Panc1 (cell line): Measurements from ENCODE around the gene TUFT1. TPM values are rescaled to one million over a fixed set of nuclear protein-coding genes. Genes with fewer than 3 reads are reported as not detected.
A peak's percentile ranks its signal among the peaks of the same experiment; 100 is the strongest.

ENCODE experiments used
- ATAC-seq: fragments of 200-7000 bp; cut with Tn5 transposase; 2 replicates; pipeline ENCODE4 v1.9.1; 2020; ENCODE audit warnings: mild to moderate bottlenecking, moderate library complexity
- BruUV-seq: library from RNA; stranded (reverse); fragments of 400-500 nt; replicated peaks from 2 replicates; lab custom pipeline; 2021; lab: Mats Ljungman, UMichigan
- CTCF ChIA-PET: fragments of 300-600 bp; sonication (Branson Sonifier 250); formaldehyde crosslinking; loops from one replicate; lab custom pipeline; 2022; ENCODE audit warnings: antibody characterized with exemption; lab: Charles Lee
- POLR2A ChIA-PET: fragments of 300-600 bp; sonication (Branson Sonifier 250); formaldehyde crosslinking; loops from one replicate; lab custom pipeline; 2022; ENCODE audit warnings: antibody characterized with exemption; lab: Charles Lee
- DNase-seq: peaks from one replicate; pipeline ENCODE4 v3.0.0-alpha.2; 2010; ENCODE audit warnings: low read depth, low spot score
- H3K27ac ChIP-seq: 2 replicates; pipeline ENCODE4 v1.5.1; 2011; ENCODE audit warnings: mild to moderate bottlenecking, low read length, inconsistent platforms
- H3K27me3 ChIP-seq: fragments of 200-500 bp; sonication (Bioruptor generic); 2 replicates; pipeline ENCODE4 v1.6.0; 2014; ENCODE audit warnings: low read length, inconsistent platforms; ENCODE audit not compliant: control insufficient read depth, insufficient read depth
- H3K36me3 ChIP-seq: fragments of 200-500 bp; sonication (Bioruptor generic); 2 replicates; pipeline ENCODE4 v1.5.1; 2014; ENCODE audit warnings: inconsistent platforms, mild to moderate bottlenecking, low read length, moderate library complexity; ENCODE audit not compliant: control insufficient read depth, insufficient read depth
- H3K4me1 ChIP-seq: 2 replicates; pipeline ENCODE4 v1.5.1; 2011; ENCODE audit warnings: inconsistent platforms, mild to moderate bottlenecking, low read length, moderate library complexity; ENCODE audit not compliant: control insufficient read depth, insufficient read depth
- H3K4me3 ChIP-seq, 2 experiments: 2 replicates each; pipeline ENCODE4 v1.5.1; 2011 to 2012; ENCODE audit warnings: low read depth in 2 of 2, low read length in 2 of 2, mild to moderate bottlenecking in 2 of 2, inconsistent platforms in 1 of 2, moderate library complexity in 1 of 2
- H3K9me3 ChIP-seq: fragments of 200-500 bp; sonication (Bioruptor generic); 2 replicates; pipeline ENCODE4 v1.5.1; 2014; ENCODE audit warnings: low read depth, mild to moderate bottlenecking, inconsistent platforms, low read length, moderate library complexity; ENCODE audit not compliant: control insufficient read depth, insufficient read depth
- CTCF ChIP-seq: fragments of 450-650 bp; IDR thresholded peaks from 2 replicates; pipeline ENCODE4 v1.5.1; 2017; ENCODE audit warnings: mild to moderate bottlenecking
- POLR2AphosphoS5 ChIP-seq: IDR thresholded peaks from 2 replicates; pipeline ENCODE4 v1.6.1; 2012; ENCODE audit warnings: mild to moderate bottlenecking, low read depth, low read length, moderate library complexity
- SIN3A ChIP-seq: IDR thresholded peaks from 2 replicates; pipeline ENCODE4 v1.6.1; 2012; ENCODE audit warnings: low read depth, mild to moderate bottlenecking, low read length, moderate library complexity, borderline replicate concordance; ENCODE audit not compliant: insufficient read depth
- TCF7L2 ChIP-seq: IDR thresholded peaks from 2 replicates; pipeline ENCODE4 v1.6.1; 2011; ENCODE audit warnings: mild to moderate bottlenecking, low read depth, low read length, inconsistent platforms
- in situ Hi-C: cut with HindIII; loops from 2 replicates; pipeline ENCODE4 v1.10.0; 2016; ENCODE audit warnings: low sequenced_read_pairs, low pct_unique_long_range_greater_than_20kb
- intact Hi-C: fragments of 100-400 bp; cut with micrococcal nuclease; formaldehyde crosslinking; loops from one replicate; pipeline ENCODE4 v1.10.0; 2022; ENCODE audit not compliant: unreplicated experiment
- total RNA-seq: library from RNA; stranded (reverse); gene quantifications from one replicate; pipeline ENCODE4 v1.2.1, GENCODE V29; 2021; ENCODE audit not compliant: unreplicated experiment
- TF ChIP-seq, protein P1 (sequence below), 2 experiments: IDR thresholded peaks; 2 replicates each; pipeline ENCODE4 v1.6.1; 2011 to 2012; ENCODE audit warnings: low read depth in 2 of 2, control low read depth in 1 of 2, low read length in 1 of 2, mild to moderate bottlenecking in 1 of 2, moderate library complexity in 1 of 2; ENCODE audit not compliant: insufficient read depth in 1 of 2

TUFT1 gene
- total RNA-seq, 1 experiment from 2014 or later: 66.4 TPM

DNA sequence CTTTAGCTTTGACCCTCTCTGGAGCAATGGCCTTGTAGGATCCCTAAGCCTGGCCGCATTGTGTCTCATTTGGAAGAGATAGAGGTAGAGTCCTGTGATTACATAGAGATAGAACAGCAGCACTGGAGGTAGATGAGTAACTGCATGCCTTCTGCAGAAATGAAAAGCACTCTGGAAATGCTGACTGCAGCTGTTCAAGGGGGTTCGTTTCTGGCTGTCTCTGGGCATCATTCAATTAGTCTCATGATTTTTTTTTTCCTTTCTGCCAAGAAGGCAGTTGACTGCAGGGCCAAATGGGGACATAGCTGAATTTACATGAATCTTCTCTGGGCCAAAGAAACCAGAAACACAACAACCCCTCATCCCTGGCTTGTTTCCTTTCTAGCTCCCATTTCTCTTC is 43.7 kb downstream of the TUFT1 start:
- TF ChIP-seq, protein P1, sequence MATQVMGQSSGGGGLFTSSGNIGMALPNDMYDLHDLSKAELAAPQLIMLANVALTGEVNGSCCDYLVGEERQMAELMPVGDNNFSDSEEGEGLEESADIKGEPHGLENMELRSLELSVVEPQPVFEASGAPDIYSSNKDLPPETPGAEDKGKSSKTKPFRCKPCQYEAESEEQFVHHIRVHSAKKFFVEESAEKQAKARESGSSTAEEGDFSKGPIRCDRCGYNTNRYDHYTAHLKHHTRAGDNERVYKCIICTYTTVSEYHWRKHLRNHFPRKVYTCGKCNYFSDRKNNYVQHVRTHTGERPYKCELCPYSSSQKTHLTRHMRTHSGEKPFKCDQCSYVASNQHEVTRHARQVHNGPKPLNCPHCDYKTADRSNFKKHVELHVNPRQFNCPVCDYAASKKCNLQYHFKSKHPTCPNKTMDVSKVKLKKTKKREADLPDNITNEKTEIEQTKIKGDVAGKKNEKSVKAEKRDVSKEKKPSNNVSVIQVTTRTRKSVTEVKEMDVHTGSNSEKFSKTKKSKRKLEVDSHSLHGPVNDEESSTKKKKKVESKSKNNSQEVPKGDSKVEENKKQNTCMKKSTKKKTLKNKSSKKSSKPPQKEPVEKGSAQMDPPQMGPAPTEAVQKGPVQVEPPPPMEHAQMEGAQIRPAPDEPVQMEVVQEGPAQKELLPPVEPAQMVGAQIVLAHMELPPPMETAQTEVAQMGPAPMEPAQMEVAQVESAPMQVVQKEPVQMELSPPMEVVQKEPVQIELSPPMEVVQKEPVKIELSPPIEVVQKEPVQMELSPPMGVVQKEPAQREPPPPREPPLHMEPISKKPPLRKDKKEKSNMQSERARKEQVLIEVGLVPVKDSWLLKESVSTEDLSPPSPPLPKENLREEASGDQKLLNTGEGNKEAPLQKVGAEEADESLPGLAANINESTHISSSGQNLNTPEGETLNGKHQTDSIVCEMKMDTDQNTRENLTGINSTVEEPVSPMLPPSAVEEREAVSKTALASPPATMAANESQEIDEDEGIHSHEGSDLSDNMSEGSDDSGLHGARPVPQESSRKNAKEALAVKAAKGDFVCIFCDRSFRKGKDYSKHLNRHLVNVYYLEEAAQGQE (IDR thresholded peaks at IDR 0.05; ENCODE audit: insufficient read depth in 1 of 2, low read depth in 2 of 2, low read length in 1 of 2): no peak
- TF ChIP-seq TCF7L2 (no peak), SIN3A (no peak), CTCF (no peak)
- Histone ChIP-seq H3K27me3 (no peaks in the 10 kb centered on the region), H3K36me3 (peaks cover 2% of the 10 kb centered on the region; the same call in 1 of the 2 replicates), H3K27ac (0 out of 2 replicates have a peak overlapping the region, but pooled peaks have one; percentile 10), H3K4me3 (no peak overlapping the region), H3K4me1 (peaks cover 24% of the 10 kb centered on the region), H3K9me3 (no peaks in the 10 kb centered on the region)
- POLR2A ChIA-PET: no interaction called here
- DNase-seq (no peak), ATAC-seq (no peak)
- intact Hi-C loops: no loop called here
- no TSS peak for BruUV-seq
- in situ Hi-C loops: no loop called here
- CTCF ChIA-PET: no interaction called here

DNA sequence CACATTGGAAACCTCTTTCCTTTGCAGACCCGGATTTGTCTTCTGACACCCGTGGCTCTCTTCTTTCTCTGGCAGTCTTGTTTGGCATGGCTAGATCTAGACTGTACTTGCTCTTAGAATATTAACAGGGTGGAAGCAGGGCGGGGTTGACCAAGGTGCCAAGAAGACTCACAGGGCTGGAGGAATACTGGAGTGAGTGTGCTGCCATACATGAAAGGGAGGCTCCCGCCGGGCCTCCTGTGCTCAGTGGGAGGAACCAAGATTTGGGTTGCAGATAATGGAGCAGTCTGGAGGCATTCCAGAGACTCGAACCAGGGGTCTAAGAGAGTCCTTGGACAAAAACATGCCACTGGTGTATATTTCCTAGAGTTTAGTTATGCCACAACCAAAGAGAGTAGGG is 44.2 kb downstream of the TUFT1 start:
- no peak for TF ChIP-seq TCF7L2
- no peak for TF ChIP-seq POLR2AphosphoS5
- TF ChIP-seq, protein P1 (IDR thresholded peaks at IDR 0.05; ENCODE audit: insufficient read depth in 1 of 2, low read depth in 2 of 2, low read length in 1 of 2): no peak
- no peak for TF ChIP-seq SIN3A
- TF ChIP-seq CTCF: no peak
- BruUV-seq: no TSS peak
- DNase-seq (no peak), ATAC-seq (no peak)
- ChIA-PET CTCF (no interaction called here), POLR2A (no interaction called here)
- H3K9me3 ChIP-seq: no peaks in the 10 kb centered on the region
- H3K27me3 ChIP-seq: no peaks in the 10 kb centered on the region
- H3K4me3 ChIP-seq: no peak overlapping the region
- peaks cover 24% of the 10 kb centered on the region for H3K4me1 ChIP-seq
- in situ Hi-C loops (no loop called here), intact Hi-C loops (no loop called here)
- H3K36me3 ChIP-seq: 0 out of 2 replicates have a peak, but pooled peaks cover 2% of the 10 kb centered on the region
- H3K27ac ChIP-seq: peak overlapping the region; percentile 5; the same call in 1 of the 2 replicates
